Memory B cell (primary cell): Measurements from ENCODE around the gene GNG12.

ENCODE experiments used
- ATAC-seq: fragments of 150-1000 bp; cut with Tn5 transposase; 2 replicates; pipeline ENCODE4 v1.10.0; 2021; ENCODE audit warnings: low read depth, mild to moderate bottlenecking, moderate library complexity
- DNase-seq, 2 donors: peaks; one replicate each; pipeline ENCODE4 v3.0.0; 2022; ENCODE audit warnings: low spot score in 2 of 2
- H3K27ac Mint-ChIP-seq: one replicate; pipeline ENCODE4 v1.8.0; 2022; ENCODE audit warnings: mild to moderate bottlenecking, moderate library complexity, mixed read lengths
- H3K27me3 Mint-ChIP-seq: one replicate; pipeline ENCODE4 v1.8.0; 2022; ENCODE audit warnings: mixed read lengths
- H3K36me3 Mint-ChIP-seq: one replicate; pipeline ENCODE4 v1.8.0; 2022; ENCODE audit warnings: mild to moderate bottlenecking, mixed read lengths
- H3K4me1 Mint-ChIP-seq: one replicate; pipeline ENCODE4 v1.8.0; 2022; ENCODE audit warnings: mixed read lengths
- H3K4me3 Mint-ChIP-seq: one replicate; pipeline ENCODE4 v1.8.0; 2022; ENCODE audit warnings: mild to moderate bottlenecking, moderate library complexity, mixed read lengths
- H3K9me3 Mint-ChIP-seq: one replicate; pipeline ENCODE4 v1.8.0; 2022; ENCODE audit warnings: mixed read lengths

Gene GNG12

DNA sequence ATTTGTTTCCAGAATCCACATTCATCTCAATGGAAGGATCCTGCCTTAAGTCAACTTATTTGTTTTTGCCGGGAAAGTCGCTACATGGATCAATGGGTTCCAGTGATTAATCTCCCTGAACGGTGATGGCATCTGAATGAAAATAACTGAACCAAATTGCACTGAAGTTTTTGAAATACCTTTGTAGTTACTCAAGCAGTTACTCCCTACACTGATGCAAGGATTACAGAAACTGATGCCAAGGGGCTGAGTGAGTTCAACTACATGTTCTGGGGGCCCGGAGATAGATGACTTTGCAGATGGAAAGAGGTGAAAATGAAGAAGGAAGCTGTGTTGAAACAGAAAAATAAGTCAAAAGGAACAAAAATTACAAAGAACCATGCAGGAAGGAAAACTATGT is 145.6 kb downstream of the GNG12 start:
- Mint-ChIP-seq H3K4me1 (peaks cover 15% of the 10 kb centered on the region), H3K9me3 (no peaks in the 10 kb centered on the region), H3K27ac (no peak overlapping the region), H3K36me3 (peaks cover 5% of the 10 kb centered on the region), H3K27me3 (no peaks in the 10 kb centered on the region), H3K4me3 (no peak overlapping the region)
- ATAC-seq, result no peak
- DNase-seq, result no peak

DNA sequence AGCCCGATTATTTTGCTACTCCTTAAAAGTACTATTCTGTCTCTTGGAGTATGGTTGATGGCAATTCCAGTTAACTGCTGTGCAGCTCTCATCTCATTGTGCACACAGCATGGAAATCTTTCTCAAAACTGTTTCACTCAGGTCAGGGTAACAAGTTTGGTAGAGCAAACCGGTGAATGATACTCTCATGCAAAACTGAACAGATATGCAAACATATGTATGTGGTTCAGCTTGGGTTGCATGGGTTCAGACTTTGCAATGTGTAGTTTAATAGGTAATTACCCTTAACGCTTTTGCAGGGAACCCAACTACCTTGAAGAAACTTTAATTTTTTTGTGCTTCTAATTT is 146.1 kb downstream of the GNG12 start:
- no peak for ATAC-seq
- Mint-ChIP-seq H3K4me3 (peak overlapping the region; percentile 98), H3K4me1 (peaks cover 15% of the 10 kb centered on the region), H3K36me3 (peaks cover 5% of the 10 kb centered on the region), H3K9me3 (no peaks in the 10 kb centered on the region), H3K27me3 (no peaks in the 10 kb centered on the region), H3K27ac (no peak overlapping the region)
- DNase-seq, result no peak

DNA sequence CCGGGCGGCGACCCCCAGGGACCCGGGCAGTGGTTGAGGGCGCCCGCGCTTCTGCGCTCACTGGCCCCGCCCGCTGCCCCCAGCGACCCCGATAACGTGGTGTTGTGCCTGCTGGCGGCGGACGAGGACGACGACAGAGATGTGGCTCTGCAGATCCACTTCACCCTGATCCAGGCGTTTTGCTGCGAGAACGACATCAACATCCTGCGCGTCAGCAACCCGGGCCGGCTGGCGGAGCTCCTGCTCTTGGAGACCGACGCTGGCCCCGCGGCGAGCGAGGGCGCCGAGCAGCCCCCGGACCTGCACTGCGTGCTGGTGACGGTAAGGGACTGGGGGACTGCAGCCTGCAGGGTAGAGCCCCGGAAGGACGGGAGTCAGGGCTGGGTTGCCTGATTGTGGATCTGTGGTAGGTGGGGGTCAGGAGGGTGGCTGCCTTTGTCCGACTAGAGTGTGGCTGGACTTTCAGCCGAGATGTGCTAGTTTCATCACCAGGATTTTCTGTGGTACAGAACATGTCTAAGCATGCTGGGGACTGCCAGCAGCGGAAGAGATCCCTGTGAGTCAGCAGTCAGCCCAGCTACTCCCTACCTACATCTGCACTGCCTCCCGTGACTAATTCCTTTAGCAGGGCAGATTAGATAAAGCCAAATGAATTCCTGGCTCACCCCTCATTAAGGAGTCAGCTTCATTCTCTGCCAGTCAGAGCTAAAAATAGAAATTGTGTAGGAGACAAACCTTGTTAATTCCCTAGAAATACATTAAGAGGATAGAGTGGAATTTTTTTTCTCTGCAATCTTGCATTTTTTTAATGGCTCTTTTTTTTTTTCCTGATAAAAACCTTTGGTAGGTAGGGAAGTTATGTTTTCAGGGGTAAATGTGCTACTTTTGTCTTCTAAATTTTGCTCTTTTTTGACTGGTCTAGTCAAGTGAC is 146.7 kb downstream of the GNG12 start:
- Mint-ChIP-seq H3K36me3 (peaks cover 5% of the 10 kb centered on the region), H3K27me3 (no peaks in the 10 kb centered on the region), H3K9me3 (no peaks in the 10 kb centered on the region), H3K4me3 (peak overlapping the region; percentile 98), H3K4me1 (peaks cover 15% of the 10 kb centered on the region), H3K27ac (no peak overlapping the region)
- ATAC-seq, result peak; percentile 3
- peak in 1 of 2 donors; percentile 46 for DNase-seq

DNA sequence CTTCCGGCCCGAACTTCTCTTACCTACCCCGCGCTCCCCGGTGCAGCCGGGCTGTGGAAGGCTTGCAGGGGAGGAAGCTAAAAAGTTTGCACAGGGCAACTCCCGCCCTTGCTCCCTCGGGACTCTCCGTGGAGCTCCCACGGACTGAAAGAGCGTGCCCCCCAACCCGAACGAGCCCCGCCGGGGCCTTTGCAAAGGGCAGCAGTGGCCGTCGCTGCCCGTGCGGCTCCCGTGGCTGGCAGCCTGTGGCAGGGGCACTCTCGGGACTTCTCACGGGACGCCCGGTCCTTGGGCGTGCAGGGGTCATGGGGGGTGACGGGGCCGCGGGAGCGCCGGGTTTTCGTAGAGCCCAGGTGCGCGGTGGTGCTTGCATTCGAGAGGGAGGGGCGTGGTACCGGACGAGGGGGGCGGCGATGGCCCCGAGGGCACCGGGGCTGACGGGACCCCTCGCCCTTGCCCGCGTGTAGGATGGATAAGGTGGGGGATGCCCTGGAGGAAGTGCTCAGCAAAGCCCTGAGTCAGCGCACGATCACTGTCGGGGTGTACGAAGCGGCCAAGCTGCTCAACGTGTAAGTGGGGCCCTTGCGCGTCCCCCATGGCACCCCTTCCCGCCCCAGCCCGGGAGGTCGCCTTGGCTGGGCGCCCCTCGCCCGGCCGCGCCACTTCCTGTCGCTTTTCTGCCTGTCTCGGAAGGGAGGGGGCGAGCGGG is 147.6 kb downstream of the GNG12 start:
- DNase-seq (peak; percentile 16 to 39), ATAC-seq (peak; percentile 27)
- peak overlapping the region; percentile 98 for H3K4me3 Mint-ChIP-seq
- H3K27me3 Mint-ChIP-seq, result no peaks in the 10 kb centered on the region
- H3K4me1 Mint-ChIP-seq, result peaks cover 15% of the 10 kb centered on the region
- peaks cover 5% of the 10 kb centered on the region for H3K36me3 Mint-ChIP-seq
- peak overlapping the region; percentile 86 for H3K27ac Mint-ChIP-seq
- H3K9me3 Mint-ChIP-seq, result no peaks in the 10 kb centered on the region

DNA sequence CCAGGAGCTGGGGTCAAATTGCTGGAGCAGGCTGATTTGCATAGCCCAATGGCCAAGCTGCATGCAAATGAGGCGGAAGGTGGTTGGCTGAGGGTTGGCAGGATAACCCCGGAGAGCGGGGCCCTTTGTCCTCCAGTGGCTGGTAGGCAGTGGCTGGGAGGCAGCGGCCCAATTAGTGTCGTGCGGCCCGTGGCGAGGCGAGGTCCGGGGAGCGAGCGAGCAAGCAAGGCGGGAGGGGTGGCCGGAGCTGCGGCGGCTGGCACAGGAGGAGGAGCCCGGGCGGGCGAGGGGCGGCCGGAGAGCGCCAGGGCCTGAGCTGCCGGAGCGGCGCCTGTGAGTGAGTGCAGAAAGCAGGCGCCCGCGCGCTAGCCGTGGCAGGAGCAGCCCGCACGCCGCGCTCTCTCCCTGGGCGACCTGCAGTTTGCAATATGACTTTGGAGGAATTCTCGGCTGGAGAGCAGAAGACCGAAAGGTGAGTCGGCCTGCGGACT is 148.2 kb downstream of the GNG12 start, which contains the start of gene GADD45A:
GADD45A (plus strand) TSS at position 135 of the 491 bp plus-strand sequence; CDS start at position 429, 294 bp downstream.
- H3K27ac Mint-ChIP-seq, result peak within 1 kb of the TSS; percentile 86
- peak; percentile 87 for ATAC-seq
- H3K4me1 Mint-ChIP-seq, result peaks cover 15% of the 10 kb centered on the region
- H3K9me3 Mint-ChIP-seq, result no peaks in the 10 kb centered on the region
- peaks cover 5% of the 10 kb centered on the region for H3K36me3 Mint-ChIP-seq
- H3K4me3 Mint-ChIP-seq, result peak within 1 kb of the TSS; percentile 98
- no peaks in the 10 kb centered on the region for H3K27me3 Mint-ChIP-seq
- DNase-seq, result peak; percentile 81 to 85

DNA sequence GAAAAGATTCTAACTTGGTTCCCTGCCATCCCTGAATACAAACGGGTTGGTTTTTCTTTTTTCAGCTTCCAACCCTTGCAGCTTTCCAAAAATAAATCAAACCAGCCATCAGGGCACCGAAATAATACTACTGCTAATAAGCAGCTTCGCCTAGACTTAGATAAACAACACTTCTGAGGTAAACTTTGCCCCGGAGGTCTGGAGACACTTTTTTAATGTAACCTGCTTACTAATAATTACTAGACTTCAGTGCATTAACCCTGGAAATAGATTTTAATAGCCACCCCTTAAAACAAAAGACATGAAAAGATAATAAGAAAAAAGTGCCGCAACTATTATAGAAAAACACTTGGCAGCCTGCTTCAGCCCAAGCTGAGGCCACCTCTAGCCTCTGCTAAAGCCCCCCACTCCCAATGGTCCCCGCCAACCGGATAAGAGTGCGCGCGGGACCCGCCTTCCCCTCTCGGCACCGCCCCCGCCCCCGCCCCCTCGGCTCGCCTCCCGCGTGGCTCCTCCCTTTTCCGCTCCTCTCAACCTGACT is 148.7 kb downstream of the GNG12 start:
- H3K27me3 Mint-ChIP-seq, result no peaks in the 10 kb centered on the region
- H3K9me3 Mint-ChIP-seq, result no peaks in the 10 kb centered on the region

DNA sequence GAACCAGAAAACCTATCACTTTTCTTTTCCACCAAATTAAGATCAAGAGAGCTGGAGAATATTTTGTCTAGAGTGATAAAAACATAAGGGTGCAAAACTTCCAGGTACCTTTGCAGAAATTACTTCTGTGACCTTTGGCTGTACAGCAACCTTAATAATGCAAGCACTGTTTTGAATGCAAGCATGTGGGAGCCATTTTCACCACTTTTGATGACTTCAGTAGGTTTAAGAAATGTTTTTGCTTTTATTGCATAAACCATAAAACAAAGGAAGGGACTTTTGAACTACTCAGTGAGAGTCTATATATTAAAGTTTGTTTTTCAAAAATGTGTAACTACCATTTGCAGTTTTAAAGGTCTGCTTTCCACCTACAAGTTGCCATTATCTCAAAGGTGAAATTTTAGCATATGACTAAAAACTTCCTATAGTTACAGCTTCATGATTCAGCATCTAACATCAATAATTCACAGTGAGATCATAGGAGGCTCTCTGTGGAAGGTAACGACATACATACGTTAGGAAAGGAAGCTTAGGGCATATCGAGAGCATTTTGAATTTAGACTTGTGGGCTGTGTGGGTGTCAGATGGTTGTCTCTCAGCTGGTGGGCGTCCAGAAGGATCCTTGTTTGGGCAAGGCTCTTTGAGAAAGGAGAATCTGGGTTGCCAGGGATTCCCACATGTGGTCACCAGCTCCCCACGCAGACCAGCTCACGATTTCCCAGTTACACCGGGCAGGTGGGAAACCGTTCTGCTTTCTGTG is 149.3 kb downstream of the GNG12 start:
- peak overlapping the region; percentile 98 for H3K4me3 Mint-ChIP-seq
- H3K27me3 Mint-ChIP-seq, result no peaks in the 10 kb centered on the region
- ATAC-seq (no peak), DNase-seq (no peak)
- peaks cover 5% of the 10 kb centered on the region for H3K36me3 Mint-ChIP-seq
- no peaks in the 10 kb centered on the region for H3K9me3 Mint-ChIP-seq
- peaks cover 15% of the 10 kb centered on the region for H3K4me1 Mint-ChIP-seq
- peak overlapping the region; percentile 53 for H3K27ac Mint-ChIP-seq

More for the DNA sequence above, 148.7 kb downstream of the GNG12 start:
- Mint-ChIP-seq H3K27ac (peak overlapping the region; percentile 86), H3K4me3 (peak overlapping the region; percentile 98), H3K4me1 (peaks cover 15% of the 10 kb centered on the region), H3K36me3 (peaks cover 5% of the 10 kb centered on the region)
- ATAC-seq, result no peak
- DNase-seq, result no peak

DNA sequence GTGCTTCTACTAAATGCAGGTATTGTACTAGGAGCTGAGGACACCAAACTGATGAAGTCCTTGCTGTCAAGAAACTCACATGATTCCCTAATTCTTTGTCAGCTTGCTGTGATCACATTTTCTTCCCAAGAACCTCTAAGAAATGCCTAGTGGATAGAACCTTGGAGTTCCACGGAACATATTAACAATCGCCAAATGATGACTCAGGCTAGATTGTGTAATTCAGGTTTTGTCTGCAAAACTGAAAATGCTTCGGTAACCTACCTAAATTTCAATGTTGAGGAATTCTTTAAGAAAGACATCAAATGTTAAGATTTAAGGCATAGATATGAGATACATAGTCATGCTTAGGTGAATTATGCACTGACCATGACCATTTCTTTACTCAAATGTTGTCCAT is 150.0 kb downstream of the GNG12 start:
- H3K4me1 Mint-ChIP-seq, result peaks cover 15% of the 10 kb centered on the region
- no peak overlapping the region for H3K27ac Mint-ChIP-seq
- peaks cover 3% of the 10 kb centered on the region for H3K36me3 Mint-ChIP-seq
- no peaks in the 10 kb centered on the region for H3K9me3 Mint-ChIP-seq
- no peaks in the 10 kb centered on the region for H3K27me3 Mint-ChIP-seq
- ATAC-seq, result no peak
- DNase-seq, result no peak
- H3K4me3 Mint-ChIP-seq, result no peak overlapping the region

DNA sequence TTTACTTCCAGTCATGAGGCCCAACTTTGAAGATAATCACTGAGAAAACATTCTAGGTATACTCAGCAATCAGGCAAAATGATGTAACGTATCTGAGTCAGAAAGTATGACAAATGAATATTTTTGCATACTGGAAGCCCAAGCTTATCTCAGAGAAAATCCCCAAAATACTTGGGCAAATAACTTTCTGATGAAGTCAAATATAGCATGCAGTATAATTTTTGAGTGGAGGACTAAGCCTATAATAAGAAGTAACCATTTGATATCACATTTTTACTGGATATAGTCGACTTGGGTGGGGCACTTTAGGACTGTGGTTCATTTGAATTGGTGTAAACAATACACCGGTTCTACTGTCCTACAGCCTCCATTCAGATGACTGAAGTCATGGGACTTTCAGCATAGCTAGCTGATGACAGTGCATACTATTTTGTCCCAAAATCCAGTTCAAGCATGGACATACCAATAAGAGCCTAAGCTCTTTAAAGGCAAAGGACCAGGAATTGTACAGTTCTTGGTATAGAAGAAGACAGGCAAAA is 150.5 kb downstream of the GNG12 start:
- ATAC-seq (no peak), DNase-seq (no peak)
- Mint-ChIP-seq H3K4me3 (no peak overlapping the region), H3K27ac (no peak overlapping the region), H3K9me3 (no peaks in the 10 kb centered on the region), H3K4me1 (peaks cover 13% of the 10 kb centered on the region), H3K27me3 (no peaks in the 10 kb centered on the region), H3K36me3 (peaks cover 2% of the 10 kb centered on the region)

DNA sequence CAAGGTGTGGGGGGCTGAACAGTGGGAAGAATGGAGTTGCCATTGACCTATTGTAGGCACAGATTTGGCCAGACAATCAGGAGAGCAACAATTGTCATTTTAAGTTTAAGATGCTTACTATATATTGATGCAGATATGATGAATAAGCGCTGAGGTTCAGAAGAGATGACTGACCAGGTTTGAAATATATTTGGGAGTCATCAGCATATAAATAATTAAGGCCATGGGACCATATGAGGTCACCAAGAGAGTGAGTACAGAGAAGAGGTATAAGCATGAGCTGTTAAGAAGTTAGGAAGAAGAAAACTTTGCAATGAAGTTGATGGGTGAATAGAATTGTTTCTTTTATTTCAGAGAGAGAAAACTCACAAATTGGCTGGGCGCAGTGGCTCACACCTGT is 152.8 kb downstream of the GNG12 start:
- Mint-ChIP-seq H3K27me3 (no peaks in the 10 kb centered on the region), H3K27ac (no peak overlapping the region), H3K9me3 (no peaks in the 10 kb centered on the region), H3K4me1 (peaks cover 4% of the 10 kb centered on the region), H3K4me3 (no peak overlapping the region), H3K36me3 (no peaks in the 10 kb centered on the region)
- no peak for ATAC-seq
- DNase-seq, result no peak

DNA sequence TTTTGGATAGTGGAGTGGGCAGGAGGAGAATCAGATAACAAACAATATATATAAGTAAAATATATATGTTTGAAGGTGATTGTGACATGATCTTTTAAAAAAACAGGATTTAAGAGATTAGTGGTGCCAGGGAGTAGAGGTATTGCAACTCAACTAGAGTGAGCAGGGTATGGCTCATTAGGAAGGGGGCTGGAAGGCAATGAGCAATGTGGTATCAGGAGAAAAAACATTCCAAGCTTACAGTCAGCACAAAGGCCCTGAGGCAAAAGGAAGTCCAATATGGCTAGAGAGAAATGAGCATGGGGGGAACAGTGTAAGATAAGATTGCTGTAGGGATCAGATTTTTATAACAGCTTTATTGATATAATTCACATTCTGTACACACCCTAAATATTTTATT is 153.6 kb downstream of the GNG12 start:
- no peaks in the 10 kb centered on the region for H3K36me3 Mint-ChIP-seq
- ATAC-seq (no peak), DNase-seq (no peak)
- H3K9me3 Mint-ChIP-seq, result no peaks in the 10 kb centered on the region
- H3K27me3 Mint-ChIP-seq, result no peaks in the 10 kb centered on the region
- peaks cover 4% of the 10 kb centered on the region for H3K4me1 Mint-ChIP-seq
- no peak overlapping the region for H3K4me3 Mint-ChIP-seq
- H3K27ac Mint-ChIP-seq, result no peak overlapping the region

DNA sequence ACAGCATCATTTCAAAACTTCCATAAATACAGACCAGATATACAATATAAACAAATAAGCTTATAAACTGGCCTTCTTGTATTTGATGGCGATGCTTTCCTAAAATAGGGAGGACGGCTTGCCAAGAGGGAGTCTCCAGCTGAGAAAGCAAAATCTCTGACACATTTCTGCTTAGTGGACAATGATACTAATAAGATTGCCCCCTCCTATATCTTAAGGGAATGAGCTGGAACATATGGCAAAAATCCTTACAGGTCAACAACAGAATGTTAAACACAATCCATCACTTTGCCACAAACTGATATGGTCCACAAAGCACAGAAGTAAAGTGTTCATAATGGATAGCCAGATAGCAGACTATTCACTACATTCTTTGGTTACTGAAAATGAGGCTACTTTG is 155.3 kb downstream of the GNG12 start:
- Mint-ChIP-seq H3K27me3 (peaks cover 1% of the 10 kb centered on the region), H3K4me3 (no peak overlapping the region), H3K36me3 (no peaks in the 10 kb centered on the region), H3K9me3 (no peaks in the 10 kb centered on the region), H3K4me1 (peaks cover 2% of the 10 kb centered on the region), H3K27ac (no peak overlapping the region)
- ATAC-seq, result no peak
- DNase-seq, result no peak

DNA sequence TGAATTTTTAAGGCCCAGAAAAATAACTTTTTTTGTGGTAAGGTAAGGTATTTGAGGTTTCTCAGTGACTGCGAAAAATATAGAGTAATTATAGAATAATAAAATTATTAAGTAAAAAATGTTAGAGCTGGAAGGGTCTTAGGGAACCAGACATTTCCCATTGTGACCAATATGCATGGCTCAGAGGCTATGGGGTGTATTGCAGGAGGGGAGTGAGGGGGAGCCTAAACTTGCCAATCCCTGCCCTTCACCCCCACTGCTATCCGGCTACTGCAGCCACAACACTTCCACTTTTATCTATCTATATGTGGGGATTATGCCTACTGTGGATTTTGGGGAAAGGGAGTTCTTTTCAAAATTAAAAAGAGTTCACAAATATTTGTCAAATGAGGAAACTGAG is 155.9 kb downstream of the GNG12 start:
- peaks cover 2% of the 10 kb centered on the region for H3K4me1 Mint-ChIP-seq
- no peaks in the 10 kb centered on the region for H3K9me3 Mint-ChIP-seq
- H3K27me3 Mint-ChIP-seq, result peaks cover 3% of the 10 kb centered on the region
- no peaks in the 10 kb centered on the region for H3K36me3 Mint-ChIP-seq
- DNase-seq, result no peak
- ATAC-seq, result no peak
- H3K27ac Mint-ChIP-seq, result no peak overlapping the region
- no peak overlapping the region for H3K4me3 Mint-ChIP-seq
